Sigmoid colon (tissue), 7 donors: ENCODE measurements around the gene HIRA. TPM values are rescaled to one million over a fixed set of nuclear protein-coding genes. Genes with fewer than 3 reads are reported as not detected.
"Not testable (repeated sequence)": the region's sequence is repeated elsewhere in the genome, so short reads cannot be mapped to it uniquely, and the experiment has no call there.

Experiments
- DNase-seq: peaks from one replicate; pipeline ENCODE4 v3.0.0-alpha.2; 2019
- H3K27ac ChIP-seq, 4 donors: fragments of 200-600 bp; sonication (generic); one replicate each; pipeline ENCODE4 v1.5.1; 2016 to 2019; ENCODE audit warnings: mild to moderate bottlenecking in 1 of 4
- H3K27me3 ChIP-seq, 3 donors: fragments of 200-600 bp; sonication (generic); one replicate each; pipeline ENCODE4 v1.5.1; 2019; ENCODE audit warnings: mild to moderate bottlenecking in 1 of 3
- H3K36me3 ChIP-seq, 4 donors: fragments of 200-600 bp; sonication (generic); one replicate each; pipeline ENCODE4 v1.5.1; 2016 to 2019
- H3K4me1 ChIP-seq, 4 donors: fragments of 200-600 bp; sonication (generic); one replicate each; pipeline ENCODE4 v1.5.1; 2017 to 2019
- H3K4me3 ChIP-seq, 4 donors: fragments of 200-600 bp; sonication (generic); one replicate each; pipeline ENCODE4 v1.5.1; 2017 to 2019; ENCODE audit warnings: mild to moderate bottlenecking in 2 of 4, moderate library complexity in 1 of 4
- H3K9me3 ChIP-seq, 4 donors: fragments of 200-600 bp in 3 of 4; sonication (generic) in 3 of 4; one replicate each; pipeline versions ENCODE4 v1.5.1 to v1.6.1; 2013 to 2019
- CTCF ChIP-seq, 4 experiments: fragments of 450-650 bp in 3 of 4; fragments of 200-600 bp in 1 of 4; IDR thresholded peaks; one replicate each; pipeline ENCODE4 v1.5.1; 2016 to 2019; ENCODE audit warnings: antibody characterized with exemption in 4 of 4, mild to moderate bottlenecking in 3 of 4, moderate library complexity in 2 of 4
- EP300 ChIP-seq, 4 donors: sonication (generic); formaldehyde crosslinking; IDR thresholded peaks; one replicate each; pipeline ENCODE4 v1.6.1; 2017; ENCODE audit warnings: antibody characterized with exemption in 4 of 4
- POLR2A ChIP-seq, 2 donors: fragments of 450-650 bp; IDR thresholded peaks; one replicate each; pipeline ENCODE4 v1.6.1; 2016; ENCODE audit warnings: antibody characterized with exemption in 2 of 2, mild to moderate bottlenecking in 2 of 2, moderate library complexity in 2 of 2
- POLR2AphosphoS5 ChIP-seq, 4 donors: sonication (generic); formaldehyde crosslinking; IDR thresholded peaks; one replicate each; pipeline ENCODE4 v1.6.1; 2017; ENCODE audit warnings: antibody characterized with exemption in 4 of 4
- WGBS, 2 donors: extraction: QIAGEN DNeasy Blood & Tissue Kit; methylation state at CpG; one replicate each; pipeline ENCODE4 v1.1.7; 2013; 5-methylcytosine and 5-hydroxymethylcytosine counted together
- intact Hi-C: fragments of 100-400 bp; cut with DNase I; formaldehyde crosslinking; loops from one replicate; pipeline ENCODE4 v1.15.1; 2023
- polyA plus RNA-seq, 3 donors: library from polyadenylated mRNA; stranded (reverse); fragments of 200-250 nt; gene quantifications; one replicate each; pipeline ENCODE4 v1.2.3, GENCODE V29; 2013
- total RNA-seq, 4 donors: library from RNA; depleted of rRNA; stranded (reverse); fragments of >200 nt; gene quantifications; one replicate each; pipeline ENCODE4 v1.1.0, GENCODE V29; 2016
- donor health status: healthy with polysubstance abuse.
- donor health status: Bipolar disorder and iron deficiency.
- donor health status: healthy.

The HIRA gene
- total and polyA plus RNA-seq, 7 donors, result 11.1 to 25.0 (median 15.3) TPM

GRCh38 chr22:19329454-19329853 lies 102.1 kb downstream of the HIRA start:
- DNase-seq, result no peak
- Histone ChIP-seq H3K27me3 (no peaks in the 10 kb centered on the region), H3K36me3 (peaks cover 6 to 47% (median 32%) of the 10 kb centered on the region in 4 donors), H3K4me1 (no peaks in the 10 kb centered on the region), H3K27ac (no peak overlapping the region), H3K4me3 (no peak overlapping the region), H3K9me3 (peaks cover 0 to 8% (median 0%) of the 10 kb centered on the region in 4 donors)
- intact Hi-C loops, result no loop called here
- 96 to 99% methylated on average over 3 of the region's 3 CpGs for WGBS, 2 donors
- TF ChIP-seq EP300 (IDR thresholded peaks at IDR 0.05), result no peak
- TF ChIP-seq CTCF (IDR thresholded peaks at IDR 0.05), result no peak
- TF ChIP-seq POLR2A (IDR thresholded peaks at IDR 0.05), result no peak
- no peak for TF ChIP-seq POLR2AphosphoS5 (IDR thresholded peaks at IDR 0.05)

GRCh38 chr22:19325296-19325948 lies 106.1 kb downstream of the HIRA start:
- WGBS, 2 donors, result 92 to 93% methylated on average over 5 of the region's 5 CpGs
- no peak for DNase-seq
- no peak overlapping the region for H3K4me3 ChIP-seq
- H3K27me3 ChIP-seq, result no peaks in the 10 kb centered on the region
- TF ChIP-seq POLR2A (IDR thresholded peaks at IDR 0.05) (no peak), POLR2AphosphoS5 (IDR thresholded peaks at IDR 0.05) (no peak), EP300 (IDR thresholded peaks at IDR 0.05) (no peak), CTCF (IDR thresholded peaks at IDR 0.05) (no peak)
- intact Hi-C loops, result no loop called here
- no peaks in the 10 kb centered on the region for H3K4me1 ChIP-seq
- H3K9me3 ChIP-seq, result no peaks in the 10 kb centered on the region
- H3K27ac ChIP-seq, result no peak overlapping the region
- peaks cover 0 to 20% (median 13%) of the 10 kb centered on the region in 4 donors for H3K36me3 ChIP-seq

- H3K4me3 ChIP-seq, H3K4me1 ChIP-seq, intact Hi-C loops, H3K9me3 ChIP-seq, H3K27me3 ChIP-seq, H3K27ac ChIP-seq, DNase-seq, H3K36me3 ChIP-seq: not testable (repeated sequence)
- WGBS, 2 donors, result 91 to 94% methylated on average over 6 of the region's 6 CpGs
These were observed 108.1 kb downstream of the HIRA start for GRCh38 chr22:19323420-19323819.

- no peak overlapping the region for H3K27ac ChIP-seq
These were observed 109.8 kb downstream of the HIRA start for GRCh38 chr22:19321757-19322156.

GRCh38 chr22:19320136-19320535 lies 111.4 kb downstream of the HIRA start:
- 93 to 95% methylated on average over 8 of the region's 8 CpGs for WGBS, 2 donors
- peaks cover 0 to 24% (median 10%) of the 10 kb centered on the region in 4 donors for H3K9me3 ChIP-seq
- DNase-seq, H3K27me3 ChIP-seq, H3K36me3 ChIP-seq, H3K4me3 ChIP-seq, H3K4me1 ChIP-seq, intact Hi-C loops, H3K27ac ChIP-seq: not testable (repeated sequence)

More at GRCh38 chr22:19321757-19322156, 109.8 kb downstream of the HIRA start:
- intact Hi-C loops, result no loop called here
- 80 to 89% methylated on average over 2 of the region's 2 CpGs for WGBS, 2 donors
- DNase-seq, result no peak
- Histone ChIP-seq H3K9me3 (peaks cover 0 to 12% (median 4%) of the 10 kb centered on the region in 4 donors), H3K36me3 (no peaks in the 10 kb centered on the region), H3K27me3 (no peaks in the 10 kb centered on the region), H3K4me3 (no peak overlapping the region), H3K4me1 (no peaks in the 10 kb centered on the region)
- TF ChIP-seq POLR2A (IDR thresholded peaks at IDR 0.05), result no peak
- no peak for TF ChIP-seq CTCF (IDR thresholded peaks at IDR 0.05)
- TF ChIP-seq EP300 (IDR thresholded peaks at IDR 0.05), result no peak
- no peak for TF ChIP-seq POLR2AphosphoS5 (IDR thresholded peaks at IDR 0.05)

- Histone ChIP-seq H3K27me3 (no peaks in the 10 kb centered on the region), H3K27ac (no peak overlapping the region), H3K36me3 (no peaks in the 10 kb centered on the region), H3K4me3 (no peak overlapping the region), H3K4me1 (no peaks in the 10 kb centered on the region), H3K9me3 (peaks cover 0 to 24% (median 10%) of the 10 kb centered on the region in 4 donors)
- intact Hi-C loops, result no loop called here
- DNase-seq, result no peak
- TF ChIP-seq POLR2A (IDR thresholded peaks at IDR 0.05) (no peak), CTCF (IDR thresholded peaks at IDR 0.05) (no peak), EP300 (IDR thresholded peaks at IDR 0.05) (no peak), POLR2AphosphoS5 (IDR thresholded peaks at IDR 0.05) (no peak)
These were observed 112.3 kb downstream of the HIRA start for GRCh38 chr22:19319281-19319680.
